A673 (cell line): ENCODE results near the gene EWSR1. TPM values are rescaled to one million over a fixed set of nuclear protein-coding genes. Genes with fewer than 3 reads are reported as not detected.
"Not testable (repeated sequence)": the region's sequence is repeated elsewhere in the genome, so short reads cannot be mapped to it uniquely, and the experiment has no call there.

ENCODE experiments used
- BruUV-seq: library from RNA; stranded (reverse); fragments of 400-500 nt; replicated peaks from 2 replicates; lab custom pipeline; 2021; lab: Mats Ljungman, UMichigan
- CTCF ChIA-PET: fragments of 300-600 bp; sonication (Branson Sonifier 250); formaldehyde crosslinking; loops from one replicate; lab custom pipeline; 2022; ENCODE audit warnings: antibody characterized with exemption; lab: Charles Lee
- POLR2A ChIA-PET: fragments of 300-600 bp; sonication (Branson Sonifier 250); formaldehyde crosslinking; loops from one replicate; lab custom pipeline; 2022; ENCODE audit warnings: antibody characterized with exemption; ENCODE audit not compliant: low non-redundant PET; lab: Charles Lee
- DNase-seq: peaks from one replicate; pipeline ENCODE4 v3.0.0-alpha.2; 2015; ENCODE audit warnings: low spot score
- H3K27ac ChIP-seq: fragments of 200-600 bp; sonication (generic); 2 replicates; pipeline ENCODE4 v1.5.1; 2016; ENCODE audit warnings: mixed run types, low read depth, mild to moderate bottlenecking, mixed read lengths, antibody characterized with exemption, low read length; ENCODE audit not compliant: poor library complexity, severe bottlenecking
- H3K27me3 ChIP-seq: fragments of 200-600 bp; sonication (generic); replicated peaks from 2 replicates; pipeline ENCODE4 v1.6.1; 2017; ENCODE audit warnings: mixed run types, low read depth, mild to moderate bottlenecking, mixed read lengths, antibody characterized with exemption, low read length; ENCODE audit not compliant: insufficient read depth, poor library complexity
- H3K36me3 ChIP-seq: fragments of 200-600 bp; sonication (generic); 2 replicates; pipeline ENCODE4 v1.6.1; 2016; ENCODE audit warnings: mixed run types, mild to moderate bottlenecking, mixed read lengths, antibody characterized with exemption, low read length; ENCODE audit not compliant: insufficient read depth, poor library complexity, severe bottlenecking
- H3K4me1 ChIP-seq: fragments of 200-600 bp; sonication (generic); 2 replicates; pipeline ENCODE4 v1.6.1; 2017; ENCODE audit warnings: mixed run types, mild to moderate bottlenecking, mixed read lengths, antibody characterized with exemption, low read length; ENCODE audit not compliant: insufficient read depth, poor library complexity, severe bottlenecking
- H3K4me3 ChIP-seq: fragments of 200-600 bp; sonication (generic); 2 replicates; pipeline ENCODE4 v1.5.1; 2016; ENCODE audit warnings: low read depth, mixed run types, mild to moderate bottlenecking, mixed read lengths, low read length; ENCODE audit not compliant: poor library complexity, severe bottlenecking
- H3K9me3 ChIP-seq: fragments of 200-600 bp; sonication (generic); 2 replicates; pipeline ENCODE4 v1.6.1; 2016; ENCODE audit warnings: mixed run types, low read depth, mild to moderate bottlenecking, mixed read lengths, antibody characterized with exemption, low read length; ENCODE audit not compliant: poor library complexity, severe bottlenecking
- CTCF ChIP-seq: fragments of 300-800, 200-600 bp; sonication (generic); conservative IDR thresholded peaks from 2 replicates; pipeline ENCODE4 v1.5.1; 2017; ENCODE audit warnings: low read depth, mild to moderate bottlenecking, antibody characterized with exemption, low read length, moderate library complexity, mixed read lengths
- EZH2 ChIP-seq: fragments of 200-600 bp; sonication (generic); IDR thresholded peaks from 2 replicates; pipeline ENCODE4 v1.6.1; 2017; ENCODE audit warnings: borderline replicate concordance, low read depth, mild to moderate bottlenecking, mixed read lengths, antibody characterized with exemption, low read length; ENCODE audit not compliant: poor library complexity, severe bottlenecking
- intact Hi-C: fragments of 100-400 bp; cut with micrococcal nuclease; formaldehyde crosslinking; loops from one replicate; pipeline ENCODE4 v1.10.0; 2022; ENCODE audit not compliant: unreplicated experiment
- total RNA-seq: library from RNA; stranded (reverse); gene quantifications from 2 replicates; pipeline ENCODE4 v1.2.3, GENCODE V29; 2021

Gene EWSR1
- total RNA-seq, 1 experiment from 2014 or later: 358 TPM

- no peaks in the 10 kb centered on the region for H3K4me1 ChIP-seq
- ChIA-PET CTCF (no interaction called here), POLR2A (no interaction called here)
- intact Hi-C loops: no loop called here
- BruUV-seq: no TSS peak
- no peak for TF ChIP-seq EZH2
- no peak for TF ChIP-seq CTCF
- H3K9me3 ChIP-seq: no peaks in the 10 kb centered on the region
- DNase-seq: no peak
- no peaks in the 10 kb centered on the region for H3K27me3 ChIP-seq
- no peak overlapping the region for H3K4me3 ChIP-seq
- no peaks in the 10 kb centered on the region for H3K36me3 ChIP-seq
- no peak overlapping the region for H3K27ac ChIP-seq
Measured at GRCh38 chr22:29231971-29232959, 35.8 kb upstream of the EWSR1 start.

- Histone ChIP-seq H3K27ac (no peak overlapping the region), H3K4me3 (no peak overlapping the region), H3K9me3 (no peaks in the 10 kb centered on the region), H3K27me3 (no peaks in the 10 kb centered on the region), H3K4me1 (no peaks in the 10 kb centered on the region), H3K36me3 (no peaks in the 10 kb centered on the region)
- TF ChIP-seq EZH2: no peak
- no peak for TF ChIP-seq CTCF
- intact Hi-C loops: no loop called here
- no peak for DNase-seq
- POLR2A ChIA-PET: no interaction called here
- no TSS peak for BruUV-seq
- CTCF ChIA-PET: no interaction called here
Measured at GRCh38 chr22:29233277-29233877, 34.7 kb upstream of the EWSR1 start.

- H3K9me3 ChIP-seq, H3K27me3 ChIP-seq, H3K36me3 ChIP-seq, CTCF ChIA-PET, H3K27ac ChIP-seq, H3K4me1 ChIP-seq, DNase-seq, BruUV-seq, H3K4me3 ChIP-seq: not testable (repeated sequence)
- intact Hi-C loops: loop anchor here (10.0 kb wide), 2 partner anchors 196 to 646 kb away; no protein-coding TSS in a partner anchor
- POLR2A ChIA-PET: interaction anchor here (0.5 kb wide), 1 partner anchor 649 kb away, joined by 3 read pairs; no protein-coding TSS in a partner anchor
Measured at GRCh38 chr22:29240481-29240880, 27.6 kb upstream of the EWSR1 start.
